ENCODE results near the gene IL31.

IL31 gene

DNA sequence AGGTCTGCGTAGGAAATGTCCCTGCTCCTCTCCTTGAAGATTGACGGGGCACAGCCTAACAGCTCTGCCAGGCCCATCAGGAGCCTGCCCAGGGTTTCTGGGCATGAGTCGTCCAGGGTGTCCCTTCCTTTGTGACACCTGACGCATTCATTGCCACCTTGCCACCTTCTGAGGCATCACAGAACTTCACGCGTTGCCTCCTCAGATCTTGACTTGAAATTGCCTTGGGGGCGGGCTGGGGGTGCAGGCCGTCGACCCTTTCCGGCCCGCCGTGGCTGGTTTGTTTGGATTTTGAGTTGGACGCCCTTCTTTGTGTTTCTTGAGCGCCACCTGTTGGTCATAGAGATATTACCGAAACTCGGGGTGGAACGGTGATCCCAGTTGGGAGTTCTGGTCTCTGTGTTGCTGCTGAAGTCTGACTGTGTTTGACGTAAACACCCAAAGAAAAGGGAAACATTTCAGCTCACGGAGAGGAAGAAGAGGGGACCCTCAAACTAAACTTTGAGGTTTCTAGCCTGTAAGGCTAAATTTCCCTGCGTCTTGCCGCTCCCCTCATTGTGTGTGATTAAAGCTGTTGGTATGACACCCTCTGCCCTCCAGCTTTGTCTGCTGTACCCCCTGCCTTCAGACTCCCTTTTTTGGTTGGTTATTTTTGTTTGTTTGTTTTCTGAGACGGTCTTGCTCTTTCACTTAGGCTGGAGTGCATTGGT, 50.8 kb downstream of the IL31 start:
- H3K9ac ChIP-seq (ENCODE audit: low read depth, low read length), result no peak overlapping the region

More for the DNA sequence above, 50.8 kb downstream of the IL31 start:
- H3K36me3 ChIP-seq (ENCODE audit: insufficient read depth, low read length), result no peaks in the 10 kb centered on the region
- H3K9me3 ChIP-seq (ENCODE audit: control insufficient read depth, insufficient read depth, low read length), result no peaks in the 10 kb centered on the region
- H3K4me1 ChIP-seq (ENCODE audit: insufficient read depth, low read length), result no peaks in the 10 kb centered on the region; the same call in none of the 2 replicates
